Right kidney (tissue), 1 donor: ENCODE results near the gene ANKMY1.

Experiments
- DNase-seq: peaks from one replicate; pipeline ENCODE4 v3.0.0-alpha.2; 2016

The ANKMY1 gene

GRCh38 chr2:240434728-240435456 lies 122.9 kb downstream of the ANKMY1 start:
- peak; percentile 72 for DNase-seq

DNA sequence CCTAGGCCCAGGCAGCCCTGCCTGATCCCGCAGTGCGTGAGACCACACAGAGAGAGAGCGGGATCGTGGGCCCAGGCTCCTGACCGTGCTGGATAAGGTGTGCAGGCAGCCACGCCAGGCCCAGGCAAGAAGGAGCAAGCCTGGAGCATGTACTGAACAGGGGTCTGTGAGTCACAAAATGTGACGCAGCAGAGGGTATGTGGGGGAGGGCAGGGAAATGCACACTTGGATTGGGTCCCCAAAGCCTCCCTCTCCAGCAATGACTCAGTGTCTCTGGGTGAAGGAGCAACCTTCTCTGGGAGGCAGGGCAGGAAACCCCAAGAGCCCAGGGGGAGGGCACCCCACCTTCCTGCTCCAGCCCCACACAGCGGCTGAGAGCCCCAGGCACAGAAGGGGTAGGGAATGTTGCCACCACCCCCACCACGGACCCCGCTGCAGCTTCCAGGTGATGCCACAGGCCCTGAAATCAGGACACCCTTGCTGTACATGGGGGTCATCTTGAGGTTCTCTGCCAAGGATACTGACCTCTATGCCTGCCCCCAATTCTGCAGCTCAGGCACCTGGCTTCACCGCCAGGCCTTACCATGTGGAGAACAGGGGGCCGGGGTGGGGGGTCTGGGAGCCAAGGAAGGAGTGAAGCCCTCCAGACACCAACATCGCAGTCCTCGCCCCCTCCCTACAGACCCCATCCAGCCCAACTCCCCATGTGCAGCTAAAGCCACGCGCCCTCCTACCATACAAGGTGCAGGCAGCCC lies 123.6 kb downstream of the ANKMY1 start:
- DNase-seq = no peak

GRCh38 chr2:240432820-240433801 lies 124.7 kb downstream of the ANKMY1 start:
- DNase-seq = no peak

- DNase-seq = no peak
Measured at GRCh38 chr2:240432430-240432819, 125.4 kb downstream of the ANKMY1 start.

DNA sequence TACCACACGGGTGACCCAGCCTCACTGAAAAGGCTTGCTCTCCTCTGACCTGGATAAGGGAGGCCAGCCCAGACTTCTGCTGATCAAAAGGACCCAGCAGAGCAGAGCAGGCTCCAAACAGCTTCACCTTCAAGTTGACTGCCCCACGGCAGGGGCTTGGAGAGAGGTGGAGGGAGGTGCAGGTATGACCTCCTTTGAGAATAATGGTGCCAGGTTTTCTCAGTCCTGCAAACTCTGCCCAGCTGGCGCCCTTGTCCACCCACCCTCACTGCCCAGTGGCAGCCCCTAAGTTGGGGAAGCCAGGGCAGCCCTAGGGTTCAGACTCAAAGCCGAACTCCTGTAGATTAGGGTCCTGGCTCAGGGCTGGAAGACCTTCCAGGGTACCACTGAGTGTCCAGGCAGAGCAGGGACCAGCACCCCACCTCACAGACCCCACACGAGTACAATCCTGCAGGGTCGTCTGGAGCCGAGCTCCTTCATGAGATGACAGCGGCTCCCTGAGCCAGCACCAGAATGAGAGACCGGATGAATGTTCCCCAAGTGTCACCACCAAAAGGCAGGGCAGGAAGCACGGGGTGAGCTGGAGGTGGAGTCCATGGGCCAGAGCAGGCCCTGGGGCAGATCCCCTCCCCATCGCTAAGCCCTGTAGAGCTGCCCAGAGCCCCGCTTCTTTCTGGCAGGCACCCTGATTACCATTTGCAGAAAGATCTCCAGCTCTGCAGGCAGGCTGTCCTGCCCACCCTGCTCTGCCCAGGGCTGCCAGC lies 125.9 kb downstream of the ANKMY1 start:
- DNase-seq = no peak

DNA sequence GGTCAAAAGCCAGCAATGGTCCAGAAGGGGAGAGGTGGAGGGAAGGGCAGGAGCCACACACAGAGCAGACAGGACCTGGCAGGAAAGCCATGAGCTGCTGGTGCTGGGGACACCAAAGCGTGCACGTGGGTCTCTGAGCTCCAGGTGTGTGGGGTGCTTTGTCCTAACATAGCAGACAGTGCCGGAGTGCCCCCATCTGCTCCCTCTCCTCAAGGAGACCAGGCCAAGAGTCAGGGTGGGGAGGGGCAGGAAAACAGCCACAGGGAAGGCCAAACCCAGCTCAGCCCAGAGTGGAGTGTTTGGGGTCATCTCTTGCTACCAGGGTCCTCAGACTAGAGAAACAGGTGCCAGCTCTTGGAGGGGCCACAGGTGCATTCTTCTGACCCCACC lies 126.5 kb downstream of the ANKMY1 start:
- no peak for DNase-seq

GRCh38 chr2:240430595-240430994 lies 127.2 kb downstream of the ANKMY1 start:
- no peak for DNase-seq

DNA sequence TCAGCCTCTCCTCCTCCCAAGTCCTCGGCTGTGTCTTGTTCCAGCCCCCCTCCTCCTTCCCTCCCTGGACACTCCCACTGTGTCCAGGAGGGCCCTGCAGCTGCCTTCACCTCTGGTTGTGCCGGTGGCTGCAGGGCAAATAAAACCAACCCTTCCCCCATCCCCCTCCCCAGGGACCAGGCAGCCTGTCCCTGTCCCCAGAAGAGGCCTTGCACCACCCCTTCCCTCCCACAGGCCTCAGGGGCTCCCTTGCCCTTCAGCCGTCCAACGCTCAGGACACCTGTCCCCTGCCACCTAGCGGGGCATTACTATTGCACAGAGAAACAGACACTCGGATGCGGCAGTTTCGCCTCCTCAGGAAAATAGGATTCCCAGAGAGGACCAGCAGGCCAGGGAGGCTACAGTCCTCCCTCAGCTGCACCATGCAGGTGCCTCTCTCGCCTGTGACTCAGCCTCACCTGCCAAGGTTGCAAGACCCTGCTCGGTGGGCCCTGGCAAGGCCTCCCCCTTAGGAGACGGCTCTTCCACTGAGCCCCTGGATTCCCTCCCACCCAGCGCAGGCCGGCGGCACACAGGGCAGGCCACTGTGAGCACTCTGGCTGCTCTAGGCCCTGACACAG lies 127.8 kb downstream of the ANKMY1 start:
- DNase-seq = no peak
